ENCODE measurements around the gene HOXA6.
A peak's percentile ranks its signal among the peaks of the same experiment; 100 is the strongest.

The HOXA6 gene

DNA sequence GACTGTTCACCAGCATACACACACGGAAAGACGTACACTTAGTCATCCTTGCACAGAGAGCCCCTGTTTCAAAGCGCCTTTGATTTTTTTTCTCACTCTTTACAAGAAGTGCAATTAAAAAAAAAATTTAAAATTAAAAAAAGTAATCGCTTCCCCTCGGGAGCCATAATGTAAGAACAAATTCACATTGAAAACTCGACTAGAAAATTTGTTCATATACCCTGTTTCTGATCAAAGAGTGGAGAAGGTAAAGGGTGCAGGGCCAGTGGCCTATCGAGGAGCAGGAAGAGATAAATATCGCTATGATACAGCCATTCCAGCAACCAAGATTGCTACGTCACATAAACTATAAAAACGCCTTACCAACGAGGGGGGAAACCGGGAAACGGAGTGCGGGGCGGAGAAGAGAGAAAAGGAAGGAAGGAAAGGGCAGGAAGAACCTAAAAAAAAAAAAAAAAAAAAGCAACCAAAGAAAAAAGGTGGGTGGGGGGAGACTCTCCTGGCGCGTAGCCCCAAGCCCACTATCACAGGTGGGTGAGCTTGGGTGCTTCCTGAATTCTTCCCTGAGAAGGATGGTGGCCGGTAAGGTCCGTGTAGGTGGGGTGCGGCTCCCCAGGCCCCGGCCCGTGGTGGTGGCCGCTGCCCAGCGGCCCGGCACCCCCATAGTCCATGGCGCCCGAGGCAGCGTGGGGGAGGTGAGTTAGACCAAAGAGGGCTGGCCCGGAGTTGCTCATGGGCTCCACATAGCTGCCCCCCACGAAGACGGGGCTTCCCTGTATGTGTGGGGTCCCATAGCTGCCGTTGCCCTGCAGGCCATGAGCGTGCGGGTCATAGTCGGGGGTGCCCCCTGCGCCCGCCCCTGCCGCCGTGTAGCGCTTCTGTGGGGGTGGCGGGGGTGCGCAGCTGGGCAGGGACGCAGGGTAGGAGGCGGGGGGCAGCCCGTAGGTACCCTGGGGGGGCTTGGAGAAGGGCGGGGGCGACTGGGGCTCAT, 39.9 kb downstream of the HOXA6 start:
- no peak for DNase-seq

GRCh38 chr7:27106901-27107240, 40.7 kb downstream of the HOXA6 start:
- DNase-seq, result no peak

DNA sequence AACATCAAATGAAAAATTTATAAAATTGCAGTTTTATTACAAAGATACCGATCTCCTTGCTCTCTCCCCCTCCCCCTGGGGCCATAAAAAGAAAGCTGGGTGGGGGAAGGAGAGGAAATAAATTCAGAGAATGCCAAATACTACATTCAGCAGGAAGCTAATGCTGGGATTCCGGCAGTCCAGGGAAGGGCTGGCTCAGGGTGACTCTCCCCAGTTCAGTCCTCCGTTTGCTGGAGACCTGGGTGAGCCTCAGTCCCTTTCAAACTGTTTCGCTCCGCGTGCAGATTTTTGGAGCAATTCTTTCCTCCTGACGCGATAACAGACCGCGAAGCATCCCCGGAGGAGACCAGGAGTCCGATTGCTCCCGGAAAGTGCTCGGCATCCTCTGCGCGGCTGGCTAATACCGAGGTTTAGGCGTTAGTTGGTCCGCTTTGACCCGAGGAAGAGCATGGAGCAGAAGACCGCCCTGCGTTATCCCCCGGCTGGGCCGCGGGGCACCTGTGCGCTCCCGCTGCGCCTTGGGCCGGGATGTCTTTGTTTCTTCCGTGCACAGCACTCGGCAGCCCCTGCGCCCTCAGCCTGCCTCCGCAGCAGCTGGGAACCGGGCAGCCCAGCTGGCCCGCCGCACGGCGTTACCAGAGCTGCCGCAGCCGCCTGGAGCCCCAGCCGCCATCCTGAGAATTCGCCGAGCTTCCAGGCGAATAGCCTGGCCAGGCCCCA, 41.2 kb downstream of the HOXA6 start:
- DNase-seq, result no peak

- DNase-seq, result no peak
These were observed 42.1 kb downstream of the HOXA6 start for GRCh38 chr7:27105301-27106031.

DNA sequence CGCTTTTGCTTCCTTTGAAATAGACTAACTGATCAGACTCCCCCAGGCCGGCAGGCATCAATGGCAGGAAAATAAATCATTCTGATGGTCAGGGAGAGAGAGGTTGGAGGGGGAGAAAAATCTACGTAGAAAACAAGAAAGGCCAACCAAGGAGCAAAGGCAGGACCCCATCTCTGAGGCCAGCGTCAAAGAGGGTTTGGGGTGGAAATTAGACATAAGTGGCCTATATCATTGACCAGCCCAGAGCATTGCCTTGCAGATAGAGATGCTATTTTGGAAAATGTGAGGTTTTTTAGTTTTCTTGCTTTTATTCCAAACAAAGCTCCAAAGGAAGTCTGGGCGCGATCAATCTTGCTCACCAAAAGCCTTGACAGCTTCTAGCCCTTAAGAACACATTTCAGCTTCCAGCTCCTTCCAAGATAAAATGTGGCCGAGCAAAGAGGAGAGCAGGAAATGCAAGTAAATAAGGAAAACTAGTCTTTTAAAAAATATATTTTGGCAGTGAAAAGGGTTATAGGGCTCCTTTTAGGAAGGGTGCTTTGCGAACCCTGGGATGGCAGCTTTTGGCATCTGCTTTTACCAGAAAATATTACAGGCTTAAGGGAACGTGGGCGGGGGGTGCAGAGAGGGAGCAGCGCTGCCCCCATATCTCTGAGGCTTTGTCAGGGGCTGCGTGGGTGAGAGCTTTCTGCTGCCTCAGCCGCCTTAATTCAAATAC, 43.1 kb downstream of the HOXA6 start:
- no peak for DNase-seq

DNA sequence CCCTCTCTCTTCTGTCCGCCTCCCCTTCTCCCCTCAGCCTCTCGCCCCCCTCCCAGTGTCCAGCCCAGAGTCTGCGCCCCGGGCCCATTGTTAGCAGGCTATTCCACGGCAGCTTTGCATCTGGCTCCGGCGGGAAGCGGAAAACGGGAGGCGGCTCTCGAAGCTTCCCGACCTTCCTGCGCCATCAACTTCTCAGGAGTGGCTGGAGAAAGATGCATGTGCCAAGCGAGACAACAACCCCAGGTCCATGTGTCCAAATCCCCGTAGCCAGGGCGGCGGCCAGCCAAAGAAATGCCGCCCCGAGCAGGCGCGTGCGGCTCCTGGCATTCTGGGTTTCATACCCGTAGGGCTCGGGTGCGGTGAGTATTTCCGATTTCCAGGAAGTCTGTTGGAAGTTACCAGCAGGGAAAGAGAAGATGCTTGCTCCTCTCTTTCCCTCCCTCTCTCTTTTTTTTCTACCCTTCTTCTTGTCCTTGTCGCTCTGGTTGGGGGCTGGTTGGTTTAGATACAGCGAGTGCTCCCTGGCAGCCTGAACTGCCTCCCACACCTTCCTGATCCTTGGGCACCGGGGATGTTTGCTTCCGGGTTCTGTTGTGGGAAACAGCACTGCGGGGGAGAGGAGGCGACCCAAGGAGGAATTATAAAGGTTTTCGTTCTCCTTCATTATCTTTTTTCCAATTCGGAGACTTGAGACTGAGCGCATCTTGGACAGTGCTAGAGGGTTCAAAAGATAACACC, 43.9 kb downstream of the HOXA6 start:
- DNase-seq, result no peak

DNA sequence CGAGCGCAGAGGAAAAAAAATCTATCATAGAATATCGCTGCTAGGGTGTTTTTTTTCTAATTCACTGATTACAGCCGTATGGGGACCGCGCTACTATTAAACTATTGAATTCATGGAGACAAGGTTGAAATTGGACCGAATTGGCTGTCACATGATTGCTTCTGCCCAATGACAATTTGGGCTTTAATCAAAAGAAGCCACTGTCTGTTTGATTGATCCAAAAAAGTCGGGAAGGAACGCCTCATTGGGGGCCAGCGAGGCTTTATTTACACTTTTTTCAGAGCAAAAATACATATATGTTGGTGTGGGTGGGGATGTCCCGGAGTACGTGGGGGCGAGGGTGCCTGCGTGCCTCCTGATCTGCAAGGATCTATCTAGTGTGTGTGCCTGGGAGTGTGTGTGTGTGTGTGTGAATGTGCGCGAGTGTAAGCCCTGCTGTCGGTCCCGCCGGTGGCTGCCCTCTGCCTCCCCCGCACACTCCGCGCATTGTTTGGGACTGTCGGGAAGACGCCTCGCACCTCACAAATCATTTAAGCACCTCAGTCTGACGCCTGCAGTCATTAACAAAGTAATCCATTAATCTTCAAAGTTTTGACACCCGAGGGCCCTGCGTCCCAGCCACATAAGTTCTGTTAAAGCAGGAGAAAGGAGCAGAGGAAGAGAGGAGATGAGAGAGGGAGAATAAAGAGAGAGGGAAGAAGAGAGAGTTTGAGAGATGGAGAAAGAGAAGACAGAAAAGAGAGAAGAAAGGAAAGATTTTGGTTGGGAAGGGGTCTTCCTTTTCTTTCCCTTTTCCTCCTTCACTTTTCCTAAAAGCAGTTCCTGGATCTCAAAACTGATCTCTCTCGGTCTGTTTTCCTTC, 44.8 kb downstream of the HOXA6 start, which contains the start of gene HOXA2:
Gene HOXA2, minus strand, starts transcription at position 103 of the 862 bp plus-strand sequence. CDS start 183 bp downstream, outside the sequence.
- no peak for DNase-seq

DNA sequence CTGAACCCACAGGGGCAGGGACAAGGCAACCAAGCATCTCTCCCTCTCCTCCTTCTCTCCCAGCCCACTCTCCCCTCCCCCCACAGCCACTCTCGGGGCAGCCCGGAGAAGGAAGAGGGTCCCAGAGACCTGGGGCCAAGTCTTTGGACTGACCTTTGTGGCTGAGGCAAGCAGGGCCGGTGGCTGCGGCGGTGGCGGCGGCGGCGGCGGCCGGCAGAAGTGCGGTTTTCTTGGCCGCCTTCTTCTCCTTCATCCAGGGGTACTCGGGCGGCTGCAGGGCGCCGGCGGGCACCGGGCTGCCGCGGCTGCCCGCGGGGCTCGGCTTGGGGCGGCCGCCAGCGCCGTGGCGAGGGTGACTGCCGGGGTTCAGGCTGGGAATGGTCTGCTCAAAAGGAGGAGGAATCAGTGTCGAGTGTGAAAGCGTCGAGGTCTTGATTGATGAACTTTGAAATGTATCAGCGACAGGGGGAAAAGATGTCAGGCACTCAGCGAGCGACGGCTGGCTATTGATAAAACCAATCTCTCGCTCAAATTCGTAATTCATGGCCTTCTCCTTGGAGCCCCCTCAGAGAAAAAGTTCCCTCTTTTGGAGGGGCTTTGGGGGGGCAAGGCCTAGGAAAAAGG, 45.5 kb downstream of the HOXA6 start:
- no peak for DNase-seq

DNA sequence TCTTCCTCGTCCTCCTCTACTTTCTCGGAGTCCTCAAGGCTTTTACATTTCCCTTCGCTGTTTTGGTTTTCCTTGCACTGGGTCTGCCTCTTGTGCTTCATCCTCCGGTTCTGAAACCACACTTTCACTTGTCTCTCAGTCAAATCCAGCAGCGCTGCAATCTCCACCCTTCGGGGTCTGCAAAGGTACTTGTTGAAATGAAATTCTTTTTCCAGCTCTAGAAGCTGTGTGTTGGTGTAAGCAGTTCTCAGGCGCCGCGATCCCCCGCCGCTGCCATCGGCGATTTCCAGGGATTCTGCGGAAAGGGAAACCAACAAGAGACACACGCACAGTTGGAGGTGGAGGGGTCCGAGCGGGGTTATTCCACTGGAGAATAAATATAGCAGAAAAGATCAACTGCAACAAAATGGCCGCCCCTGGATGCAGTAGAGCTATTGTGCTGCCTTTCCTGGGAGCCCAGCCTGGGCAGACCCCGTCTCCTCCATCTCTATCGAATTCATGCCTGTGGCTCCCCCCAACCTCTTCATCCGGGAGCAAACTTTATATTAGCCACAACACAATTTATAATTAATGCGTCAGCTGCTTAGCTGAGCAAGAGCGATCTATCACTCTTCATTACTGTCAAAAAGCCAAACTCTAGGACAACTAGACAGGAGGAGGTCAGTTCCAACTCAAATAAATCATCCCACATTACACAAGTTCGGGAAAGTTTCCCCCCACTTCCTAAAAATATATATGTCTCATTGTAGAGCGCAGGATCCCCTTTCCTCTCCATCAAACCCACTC, 46.2 kb downstream of the HOXA6 start:
- DNase-seq, result no peak

GRCh38 chr7:27100694-27101170, 46.8 kb downstream of the HOXA6 start:
- DNase-seq, result no peak

- DNase-seq, result no peak
These were observed 47.9 kb downstream of the HOXA6 start for GRCh38 chr7:27099453-27100370.

DNA sequence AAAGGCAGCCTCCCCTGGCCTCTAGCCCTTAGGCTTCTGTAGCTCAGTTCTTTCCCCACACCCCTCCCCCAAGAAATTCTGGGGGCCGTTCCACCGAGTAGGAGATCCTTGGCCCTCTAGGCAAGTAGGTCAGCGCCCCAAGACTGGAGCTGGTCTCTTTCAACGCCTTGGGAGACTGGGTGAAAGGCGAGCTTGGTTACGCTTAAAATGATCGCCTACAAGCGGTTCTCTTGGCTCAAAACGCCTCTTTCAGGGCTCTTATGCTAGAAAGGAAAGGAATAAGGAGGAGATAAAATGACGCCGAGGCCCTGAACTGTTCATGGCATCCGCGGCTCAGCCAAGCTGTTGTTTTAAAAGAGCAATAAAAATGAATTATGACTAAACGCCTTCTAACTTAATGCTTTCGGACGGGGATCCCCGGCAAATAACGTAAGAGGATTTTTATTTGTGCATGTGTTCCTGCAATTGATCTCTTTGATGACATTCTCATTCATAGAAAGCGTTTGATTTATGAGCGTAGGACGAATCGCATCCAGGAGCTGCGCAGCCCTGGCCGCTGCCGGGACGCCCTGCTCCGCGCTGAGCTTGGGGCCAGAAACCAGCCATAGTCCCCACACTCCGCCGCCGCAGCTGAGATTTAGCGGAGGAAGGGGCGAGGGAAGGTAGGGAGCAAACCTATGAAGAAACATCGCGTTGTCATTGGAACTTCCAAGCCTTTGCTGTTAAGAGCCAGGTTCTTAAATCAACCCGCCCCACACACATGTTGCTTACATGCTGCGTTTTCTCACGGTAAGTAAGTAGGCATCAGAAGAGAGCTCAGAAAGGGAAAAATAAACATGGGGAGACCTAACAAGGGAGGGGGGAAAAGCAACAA, 48.8 kb downstream of the HOXA6 start:
- DNase-seq, result no peak

- no peak for DNase-seq
These were observed 49.6 kb downstream of the HOXA6 start for GRCh38 chr7:27097686-27098577.

GRCh38 chr7:27096768-27097514, 50.6 kb downstream of the HOXA6 start:
- peak; percentile 72 for DNase-seq
